HEK293 (cell line): Measurements from ENCODE around the gene UFSP1.
A peak's percentile ranks its signal among the peaks of the same experiment; 100 is the strongest.

Experiments used
- ATF2 ChIP-seq: fragments of 450-650 bp; formaldehyde crosslinking; IDR thresholded peaks from 2 replicates; pipeline ENCODE4 v1.5.1; 2016; ENCODE audit warnings: missing biosample characterization, missing genetic modification characterization, low read depth
- BCL11A ChIP-seq: fragments of 450-650 bp; formaldehyde crosslinking; IDR thresholded peaks from 2 replicates; pipeline ENCODE4 v1.5.1; 2016; ENCODE audit warnings: low read depth, missing biosample characterization, missing genetic modification characterization
- HOXC10 ChIP-seq: sonication (generic); formaldehyde crosslinking; IDR thresholded peaks from 2 replicates; pipeline ENCODE4 v1.8.1; 2023; ENCODE audit warnings: mild to moderate bottlenecking, missing genetic modification reagents
- IKZF3 ChIP-seq: fragments of 450-650 bp; IDR thresholded peaks from 2 replicates; pipeline ENCODE4 v1.5.0; 2018; ENCODE audit warnings: missing biosample characterization, mild to moderate bottlenecking, missing genetic modification characterization, moderate library complexity
- KLF1 ChIP-seq: fragments of 450-650 bp; formaldehyde crosslinking; IDR thresholded peaks from 2 replicates; pipeline ENCODE4 v1.5.1; 2016; ENCODE audit warnings: missing biosample characterization, missing genetic modification characterization
- KLF16 ChIP-seq: fragments of 450-650 bp; formaldehyde crosslinking; IDR thresholded peaks from 2 replicates; pipeline ENCODE4 v1.5.1; 2017; ENCODE audit warnings: missing biosample characterization, missing genetic modification characterization
- KLF17 ChIP-seq: fragments of 450-650 bp; formaldehyde crosslinking; IDR thresholded peaks from 2 replicates; pipeline ENCODE4 v1.5.1; 2016; ENCODE audit warnings: missing biosample characterization, missing genetic modification characterization
- OSR2 ChIP-seq: fragments of 450-650 bp; formaldehyde crosslinking; IDR thresholded peaks from 2 replicates; pipeline ENCODE4 v1.5.1; 2016; ENCODE audit warnings: missing biosample characterization, missing genetic modification characterization
- PBX3 ChIP-seq: sonication (generic); formaldehyde crosslinking; IDR thresholded peaks from 2 replicates; pipeline ENCODE4 v1.8.1; 2022; ENCODE audit warnings: mild to moderate bottlenecking, moderate library complexity, missing genetic modification reagents
- PRDM4 ChIP-seq: fragments of 450-650 bp; formaldehyde crosslinking; IDR thresholded peaks from 2 replicates; pipeline ENCODE4 v1.5.1; 2017; ENCODE audit warnings: missing biosample characterization, missing genetic modification characterization
- SP7 ChIP-seq: fragments of 450-650 bp; formaldehyde crosslinking; IDR thresholded peaks from 2 replicates; pipeline ENCODE4 v1.5.1; 2016; ENCODE audit warnings: missing biosample characterization, missing genetic modification characterization
- ZBTB10 ChIP-seq: fragments of 450-650 bp; formaldehyde crosslinking; IDR thresholded peaks from 2 replicates; pipeline ENCODE4 v1.5.1; 2016; ENCODE audit warnings: missing biosample characterization, missing genetic modification characterization
- ZBTB17 ChIP-seq: fragments of 450-650 bp; formaldehyde crosslinking; IDR thresholded peaks from 2 replicates; pipeline ENCODE4 v1.5.1; 2016; ENCODE audit warnings: missing biosample characterization, missing genetic modification characterization
- ZNF280C ChIP-seq: fragments of 450-650 bp; formaldehyde crosslinking; IDR thresholded peaks from 2 replicates; pipeline ENCODE4 v1.5.1; 2016; ENCODE audit warnings: missing biosample characterization, missing genetic modification characterization
- ZNF488 ChIP-seq: fragments of 450-650 bp; formaldehyde crosslinking; IDR thresholded peaks from 2 replicates; pipeline ENCODE4 v1.5.1; 2016; ENCODE audit warnings: missing biosample characterization, missing genetic modification characterization
- ZNF544 ChIP-seq: fragments of 450-650 bp; formaldehyde crosslinking; IDR thresholded peaks from 2 replicates; pipeline ENCODE4 v1.5.0; 2017; ENCODE audit warnings: missing biosample characterization, missing genetic modification characterization
- ZNF555 ChIP-seq: fragments of 450-650 bp; formaldehyde crosslinking; conservative IDR thresholded peaks from 2 replicates; pipeline ENCODE4 v1.5.1; 2017; ENCODE audit warnings: missing biosample characterization, mild to moderate bottlenecking, missing genetic modification characterization, inconsistent platforms
- ZNF558 ChIP-seq: fragments of 450-650 bp; formaldehyde crosslinking; IDR thresholded peaks from 2 replicates; pipeline ENCODE4 v1.5.1; 2016; ENCODE audit warnings: missing biosample characterization, missing genetic modification characterization
- ZNF600 ChIP-seq: fragments of 450-650 bp; formaldehyde crosslinking; IDR thresholded peaks from 2 replicates; pipeline ENCODE4 v1.5.1; 2016; ENCODE audit warnings: missing biosample characterization, missing genetic modification characterization
- ZNF624 ChIP-seq: fragments of 450-650 bp; formaldehyde crosslinking; IDR thresholded peaks from 2 replicates; pipeline ENCODE4 v1.5.1; 2017; ENCODE audit warnings: missing biosample characterization, missing genetic modification characterization
- ZNF654 ChIP-seq: fragments of 450-650 bp; formaldehyde crosslinking; IDR thresholded peaks from 2 replicates; pipeline ENCODE4 v1.5.1; 2016; ENCODE audit warnings: low read depth, missing biosample characterization, missing genetic modification characterization
- ZNF664 ChIP-seq: fragments of 450-650 bp; formaldehyde crosslinking; IDR thresholded peaks from 2 replicates; pipeline ENCODE4 v1.5.1; 2016; ENCODE audit warnings: missing biosample characterization, missing genetic modification characterization
- ZNF701 ChIP-seq: fragments of 450-650 bp; formaldehyde crosslinking; IDR thresholded peaks from 2 replicates; pipeline ENCODE4 v1.5.1; 2016; ENCODE audit warnings: missing biosample characterization, missing genetic modification characterization
- ZNF792 ChIP-seq: fragments of 450-650 bp; formaldehyde crosslinking; IDR thresholded peaks from 2 replicates; pipeline ENCODE4 v1.5.1; 2016; ENCODE audit warnings: missing biosample characterization, missing genetic modification characterization
- ZXDB ChIP-seq: fragments of 450-650 bp; formaldehyde crosslinking; IDR thresholded peaks from 2 replicates; pipeline ENCODE4 v1.5.1; 2016; ENCODE audit warnings: missing biosample characterization, missing genetic modification characterization
- TF ChIP-seq, protein P1 (sequence below): fragments of 450-650 bp; formaldehyde crosslinking; IDR thresholded peaks from 2 replicates; pipeline ENCODE4 v1.5.1; 2016; ENCODE audit warnings: missing biosample characterization, missing genetic modification characterization

The UFSP1 gene

DNA sequence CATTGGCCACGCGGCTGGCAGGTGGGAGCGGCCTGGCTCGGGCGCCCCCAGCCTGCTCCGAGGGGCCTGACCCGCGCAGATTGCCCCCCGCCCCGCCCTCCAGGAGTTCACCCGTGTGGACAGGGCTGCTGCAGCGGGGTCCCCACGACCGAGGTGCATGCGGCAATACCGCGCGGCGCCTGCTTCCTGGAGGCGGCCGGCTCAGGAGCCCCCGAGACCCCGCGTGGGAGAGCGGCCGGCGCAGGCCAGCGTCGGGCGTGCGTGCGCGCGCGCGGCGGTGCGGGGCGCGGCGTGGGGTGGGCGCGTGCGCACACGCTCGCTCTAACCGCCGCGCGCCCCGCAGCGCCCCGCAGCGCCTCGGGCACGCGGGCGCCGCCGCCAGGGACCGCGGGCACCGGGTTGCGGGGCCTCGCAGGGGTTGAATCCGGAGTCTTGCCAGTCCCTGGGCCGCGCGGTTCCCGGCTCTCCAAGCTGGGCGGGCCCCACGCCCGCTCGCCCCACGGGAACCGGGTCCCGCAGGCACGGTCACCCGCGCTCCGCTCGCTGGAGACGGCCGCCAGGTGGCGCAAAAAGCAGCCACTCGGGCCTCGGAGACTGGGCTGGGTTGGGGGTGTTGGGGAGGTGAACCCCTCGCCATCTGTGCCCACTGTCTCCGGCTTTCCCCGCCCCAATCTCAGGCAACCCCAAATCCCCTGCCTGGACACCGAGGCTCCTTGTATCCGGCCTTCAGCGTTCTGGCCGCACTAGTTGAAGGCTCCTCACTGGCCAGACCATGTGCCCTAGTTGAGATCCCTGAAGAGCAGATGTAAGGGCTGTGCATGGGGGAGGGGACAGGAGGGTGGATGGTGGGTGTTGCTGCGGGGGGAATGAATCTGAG is 7.5 kb upstream of the UFSP1 start (continued):
- TF ChIP-seq ZBTB10 (tag by site-specific recombination): peak; percentile 94
- TF ChIP-seq KLF16: 0 out of 2 replicates have a peak, but pooled peaks have one; percentile 32
- no peak for TF ChIP-seq ZNF701
- TF ChIP-seq ZBTB17 (tag by site-specific recombination): peak; percentile 86
- no peak for TF ChIP-seq ZNF544 (tag by site-specific recombination)
- peak; percentile 80 for TF ChIP-seq KLF17 (tag by site-specific recombination)
- TF ChIP-seq, protein P1, sequence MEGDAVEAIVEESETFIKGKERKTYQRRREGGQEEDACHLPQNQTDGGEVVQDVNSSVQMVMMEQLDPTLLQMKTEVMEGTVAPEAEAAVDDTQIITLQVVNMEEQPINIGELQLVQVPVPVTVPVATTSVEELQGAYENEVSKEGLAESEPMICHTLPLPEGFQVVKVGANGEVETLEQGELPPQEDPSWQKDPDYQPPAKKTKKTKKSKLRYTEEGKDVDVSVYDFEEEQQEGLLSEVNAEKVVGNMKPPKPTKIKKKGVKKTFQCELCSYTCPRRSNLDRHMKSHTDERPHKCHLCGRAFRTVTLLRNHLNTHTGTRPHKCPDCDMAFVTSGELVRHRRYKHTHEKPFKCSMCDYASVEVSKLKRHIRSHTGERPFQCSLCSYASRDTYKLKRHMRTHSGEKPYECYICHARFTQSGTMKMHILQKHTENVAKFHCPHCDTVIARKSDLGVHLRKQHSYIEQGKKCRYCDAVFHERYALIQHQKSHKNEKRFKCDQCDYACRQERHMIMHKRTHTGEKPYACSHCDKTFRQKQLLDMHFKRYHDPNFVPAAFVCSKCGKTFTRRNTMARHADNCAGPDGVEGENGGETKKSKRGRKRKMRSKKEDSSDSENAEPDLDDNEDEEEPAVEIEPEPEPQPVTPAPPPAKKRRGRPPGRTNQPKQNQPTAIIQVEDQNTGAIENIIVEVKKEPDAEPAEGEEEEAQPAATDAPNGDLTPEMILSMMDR (tag by site-specific recombination): peak; percentile 93
- TF ChIP-seq ZNF600 (tag by site-specific recombination): no peak
- TF ChIP-seq IKZF3 (tag by site-specific recombination): no peak
- no peak for TF ChIP-seq OSR2 (tag by site-specific recombination)
- TF ChIP-seq ZNF624 (tag by site-specific recombination): no peak
- no peak for TF ChIP-seq ZNF664
- no peak for TF ChIP-seq HOXC10 (CRISPR knock-in tag)
- TF ChIP-seq SP7 (tag by site-specific recombination): peak; percentile 16; the same call in 1 of the 2 replicates
- no peak for TF ChIP-seq PRDM4
- TF ChIP-seq ATF2 (tag by site-specific recombination): no peak
- TF ChIP-seq ZNF558 (tag by site-specific recombination): no peak
- TF ChIP-seq PBX3 (CRISPR knock-in tag): no peak
- peak; percentile 43 for TF ChIP-seq ZNF654
- TF ChIP-seq BCL11A (tag by site-specific recombination): no peak
- TF ChIP-seq ZNF555: no peak
- TF ChIP-seq ZNF792: no peak
- no peak for TF ChIP-seq ZNF280C (tag by site-specific recombination)
- TF ChIP-seq ZXDB: no peak
- no peak for TF ChIP-seq ZNF488
- TF ChIP-seq KLF1 (tag by site-specific recombination): no peak
